ENCODE measurements around the gene BNIP1. TPM values are rescaled to one million over a fixed set of nuclear protein-coding genes. Genes with fewer than 3 reads are reported as not detected.

BNIP1 gene
- total and polyA plus RNA-seq, 8 donors, result 12.5 to 15.2 (median 13.7) TPM

DNA sequence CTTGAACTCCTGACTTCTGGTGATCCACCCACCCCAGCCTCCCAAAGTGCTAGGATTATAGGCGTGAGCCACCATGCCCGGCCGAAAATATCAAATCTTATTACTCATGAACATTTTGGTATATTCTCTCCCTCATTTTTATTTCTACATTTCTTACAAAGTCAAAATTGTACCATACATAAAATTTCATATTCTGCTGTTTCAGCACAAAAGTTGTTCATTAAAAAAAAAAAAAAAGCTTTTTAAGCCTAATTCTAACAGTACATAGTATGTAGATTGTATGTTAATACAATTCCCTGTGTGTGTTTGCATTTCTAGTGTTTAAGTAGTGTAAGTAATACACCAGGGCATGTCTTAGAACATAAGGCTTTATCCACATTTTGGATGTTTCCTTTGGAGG, 14.9 kb downstream of the BNIP1 start:
- ATAC-seq, result no peak
- Histone ChIP-seq H3K27ac (no peak overlapping the region), H3K4me3 (no peak overlapping the region), H3K36me3 (peaks cover 0 to 99% of the 10 kb centered on the region in 2 donors), H3K4me1 (no peaks in the 10 kb centered on the region), H3K27me3 (no peaks in the 10 kb centered on the region), H3K9me3 (no peaks in the 10 kb centered on the region)
- intact Hi-C loops (cut with DNase I), result no loop called here
- TF ChIP-seq, protein P1, sequence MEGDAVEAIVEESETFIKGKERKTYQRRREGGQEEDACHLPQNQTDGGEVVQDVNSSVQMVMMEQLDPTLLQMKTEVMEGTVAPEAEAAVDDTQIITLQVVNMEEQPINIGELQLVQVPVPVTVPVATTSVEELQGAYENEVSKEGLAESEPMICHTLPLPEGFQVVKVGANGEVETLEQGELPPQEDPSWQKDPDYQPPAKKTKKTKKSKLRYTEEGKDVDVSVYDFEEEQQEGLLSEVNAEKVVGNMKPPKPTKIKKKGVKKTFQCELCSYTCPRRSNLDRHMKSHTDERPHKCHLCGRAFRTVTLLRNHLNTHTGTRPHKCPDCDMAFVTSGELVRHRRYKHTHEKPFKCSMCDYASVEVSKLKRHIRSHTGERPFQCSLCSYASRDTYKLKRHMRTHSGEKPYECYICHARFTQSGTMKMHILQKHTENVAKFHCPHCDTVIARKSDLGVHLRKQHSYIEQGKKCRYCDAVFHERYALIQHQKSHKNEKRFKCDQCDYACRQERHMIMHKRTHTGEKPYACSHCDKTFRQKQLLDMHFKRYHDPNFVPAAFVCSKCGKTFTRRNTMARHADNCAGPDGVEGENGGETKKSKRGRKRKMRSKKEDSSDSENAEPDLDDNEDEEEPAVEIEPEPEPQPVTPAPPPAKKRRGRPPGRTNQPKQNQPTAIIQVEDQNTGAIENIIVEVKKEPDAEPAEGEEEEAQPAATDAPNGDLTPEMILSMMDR (IDR thresholded peaks at IDR 0.05), result no peak
- no peak for DNase-seq

DNA sequence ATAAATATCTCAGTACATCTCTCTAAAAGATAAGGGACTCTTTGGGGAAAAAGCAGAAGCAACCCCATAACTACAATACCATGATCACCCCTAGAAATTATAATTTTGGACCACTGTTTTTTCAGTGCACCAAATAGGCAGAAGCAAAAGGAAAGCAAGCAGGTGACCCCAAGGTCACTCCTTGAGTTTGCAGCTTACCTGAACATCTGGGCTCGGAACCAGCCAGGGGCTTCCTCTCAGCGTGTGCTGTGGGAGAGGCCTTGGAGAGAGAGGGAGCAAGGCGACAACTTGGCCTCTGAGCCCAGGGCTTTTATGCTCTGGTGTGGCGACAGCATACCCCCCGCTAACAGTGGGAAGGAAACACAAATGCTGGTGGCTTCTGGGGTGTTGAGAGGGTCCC, 16.8 kb downstream of the BNIP1 start:
- ATAC-seq (no peak), DNase-seq (no peak)
- H3K9me3 ChIP-seq, result no peaks in the 10 kb centered on the region
- TF ChIP-seq, protein P1 (IDR thresholded peaks at IDR 0.05), result no peak
- H3K36me3 ChIP-seq, result peaks cover 0 to 84% of the 10 kb centered on the region in 2 donors
- no peaks in the 10 kb centered on the region for H3K27me3 ChIP-seq
- intact Hi-C loops (cut with DNase I), result no loop called here
- no peaks in the 10 kb centered on the region for H3K4me1 ChIP-seq
- no peak overlapping the region for H3K27ac ChIP-seq
- H3K4me3 ChIP-seq, result no peak overlapping the region

DNA sequence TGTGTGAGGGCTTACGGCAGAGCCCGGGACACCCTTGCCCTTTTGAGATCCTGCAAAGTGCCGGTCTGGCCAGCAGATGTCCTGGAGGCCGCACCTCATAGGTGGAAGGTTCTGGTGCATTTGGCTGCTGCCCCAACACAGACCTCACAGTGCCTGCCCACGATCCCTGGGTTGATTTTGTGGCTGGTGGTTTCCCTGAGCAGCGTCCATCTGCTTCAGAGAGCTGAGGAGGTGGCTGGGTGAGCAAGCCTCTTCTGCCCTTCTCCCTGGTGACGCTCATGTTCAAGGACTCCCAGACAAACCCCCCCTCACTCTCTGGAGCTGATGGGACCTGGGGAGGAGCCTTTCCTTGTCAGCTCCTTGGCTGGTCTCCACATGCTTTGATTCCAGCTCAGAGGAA, 18.9 kb downstream of the BNIP1 start:
- intact Hi-C loops (cut with DNase I), result no loop called here
- peaks cover 0 to 63% of the 10 kb centered on the region in 2 donors for H3K36me3 ChIP-seq
- H3K9me3 ChIP-seq, result no peaks in the 10 kb centered on the region
- DNase-seq (no peak), ATAC-seq (no peak)
- H3K4me1 ChIP-seq, result no peaks in the 10 kb centered on the region
- H3K4me3 ChIP-seq, result no peak overlapping the region
- H3K27ac ChIP-seq, result no peak overlapping the region
- no peaks in the 10 kb centered on the region for H3K27me3 ChIP-seq
- TF ChIP-seq, protein P1 (IDR thresholded peaks at IDR 0.05), result no peak

DNA sequence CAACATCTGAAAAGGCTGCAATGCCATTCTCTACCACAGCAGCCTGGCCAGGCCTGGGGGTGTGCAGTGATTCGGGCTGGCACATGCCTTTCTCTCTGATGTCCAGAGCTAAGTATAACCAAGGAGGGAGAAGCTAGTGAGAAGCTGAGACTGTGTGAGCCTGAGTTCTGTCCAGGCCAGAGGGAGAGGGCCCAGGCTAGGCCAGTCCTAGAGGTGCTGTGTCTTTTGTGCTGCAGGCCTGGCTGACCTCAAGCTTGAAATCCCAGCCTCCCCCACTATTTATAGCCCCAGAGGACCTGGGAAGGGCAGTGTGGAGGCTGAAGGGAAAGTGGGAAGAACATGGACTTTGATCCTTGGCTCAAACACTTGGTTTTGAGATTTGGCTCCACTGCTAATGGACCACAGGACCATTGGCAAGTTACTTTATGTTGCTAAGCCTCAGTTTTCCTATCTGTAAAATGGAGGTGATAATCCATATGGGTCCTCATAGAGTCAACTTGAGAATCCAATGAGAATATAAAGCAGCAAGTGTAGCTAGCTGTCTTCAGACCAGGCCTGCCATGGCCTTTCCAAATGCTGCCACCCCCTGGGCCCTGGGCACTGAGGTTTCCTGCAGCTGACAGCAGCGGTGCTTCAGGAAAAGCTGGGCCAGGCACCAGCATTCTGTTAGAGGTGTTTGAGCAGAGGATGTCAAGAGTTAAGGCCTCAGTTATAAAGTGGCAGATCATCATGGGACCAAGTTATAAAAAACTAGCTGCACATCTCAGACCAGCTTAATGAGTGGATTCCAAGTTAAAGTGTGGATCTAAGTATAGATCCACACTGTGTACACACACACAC, 21.1 kb downstream of the BNIP1 start:
- intact Hi-C loops (cut with DNase I), result no loop called here
- no peak overlapping the region for H3K27ac ChIP-seq
- DNase-seq (no peak), ATAC-seq (no peak)
- TF ChIP-seq, protein P1 (IDR thresholded peaks at IDR 0.05), result no peak
- no peaks in the 10 kb centered on the region for H3K4me1 ChIP-seq
- H3K4me3 ChIP-seq, result no peak overlapping the region
- H3K36me3 ChIP-seq, result peaks cover 0 to 42% of the 10 kb centered on the region in 2 donors
- H3K27me3 ChIP-seq, result no peaks in the 10 kb centered on the region
- H3K9me3 ChIP-seq, result no peaks in the 10 kb centered on the region

DNA sequence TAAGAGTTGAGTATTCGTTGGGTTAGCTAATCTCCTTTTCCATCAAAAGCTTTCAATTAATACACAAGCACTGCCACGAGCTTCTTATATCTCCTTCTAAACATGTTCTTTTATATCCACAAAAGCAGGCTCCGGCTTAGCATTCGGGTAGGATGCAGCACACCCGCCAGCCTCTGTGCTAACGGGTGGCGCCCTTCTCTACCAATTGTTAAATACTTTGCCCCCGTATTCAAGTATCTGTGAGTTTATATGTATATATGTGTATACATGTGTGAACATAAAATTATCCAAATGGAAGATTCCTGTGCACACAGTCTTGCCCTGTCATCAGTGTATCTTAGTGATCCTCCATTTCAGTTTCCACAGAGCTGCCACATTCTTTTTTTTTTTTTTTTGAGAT, 27.8 kb downstream of the BNIP1 start:
- TF ChIP-seq, protein P1 (IDR thresholded peaks at IDR 0.05), result no peak
- DNase-seq, result no peak
- intact Hi-C loops (cut with DNase I), result no loop called here

More for the DNA sequence above, 27.8 kb downstream of the BNIP1 start:
- no peak overlapping the region for H3K4me3 ChIP-seq
- no peaks in the 10 kb centered on the region for H3K27me3 ChIP-seq
- no peak overlapping the region for H3K27ac ChIP-seq
- no peaks in the 10 kb centered on the region for H3K9me3 ChIP-seq
- no peaks in the 10 kb centered on the region for H3K4me1 ChIP-seq
- no peak for ATAC-seq
- H3K36me3 ChIP-seq, result no peaks in the 10 kb centered on the region

Measured in left lung (tissue), 10 donors.